Heart right ventricle (tissue), 16 donors: ENCODE data around the gene LIPT1. TPM values are rescaled to one million over a fixed set of nuclear protein-coding genes. Genes with fewer than 3 reads are reported as not detected.
"Not testable (repeated sequence)": the region's sequence is repeated elsewhere in the genome, so short reads cannot be mapped to it uniquely, and the experiment has no call there.

Experiments used
- ATAC-seq, 8 donors: fragments of 200-7000 bp; cut with Tn5 transposase; one replicate each; pipeline ENCODE4 v1.9.1; 2020; ENCODE audit warnings: mild to moderate bottlenecking in 8 of 8, moderate library complexity in 8 of 8, moderate number of reproducible peaks in 1 of 8
- DNase-seq, 2 donors: peaks; one replicate each; pipeline ENCODE4 v3.0.0-alpha.2; 2020
- H3K27ac ChIP-seq, 10 donors: fragments of 200-600 bp; sonication (generic) in 2 of 10; one replicate each; pipeline versions ENCODE4 v1.5.0 to v1.8.0; 2020 to 2022; ENCODE audit warnings: mild to moderate bottlenecking in 3 of 10
- H3K27me3 ChIP-seq, 7 donors: fragments of 200-600 bp; one replicate each; pipeline ENCODE4 v1.8.0; 2021 to 2022; ENCODE audit warnings: mild to moderate bottlenecking in 2 of 7
- H3K36me3 ChIP-seq, 9 donors: fragments of 200-600 bp; sonication (generic) in 1 of 9; one replicate each; pipeline versions ENCODE4 v1.5.0 to v1.8.0; 2020 to 2022; ENCODE audit warnings: mild to moderate bottlenecking in 2 of 9
- H3K4me1 ChIP-seq, 9 donors: fragments of 200-600 bp; sonication (generic) in 1 of 9; one replicate each; pipeline versions ENCODE4 v1.5.0 to v1.8.0; 2020 to 2022; ENCODE audit warnings: mild to moderate bottlenecking in 4 of 9
- H3K4me3 ChIP-seq, 10 donors: fragments of 200-600 bp; sonication (generic) in 2 of 10; one replicate each; pipeline versions ENCODE4 v1.5.0 to v1.8.0; 2020 to 2022; ENCODE audit warnings: mild to moderate bottlenecking in 7 of 10, moderate library complexity in 2 of 10
- H3K9me3 ChIP-seq, 11 donors: fragments of 200-600 bp in 10 of 11; sonication (generic) in 2 of 11; one replicate each; pipeline versions ENCODE4 v1.5.0 to v1.8.0; 2013 to 2022; ENCODE audit warnings: mild to moderate bottlenecking in 2 of 11, control low read depth in 1 of 11, moderate library complexity in 1 of 11
- CTCF ChIP-seq, 9 donors: fragments of 200-600 bp; sonication (generic) in 2 of 9; IDR thresholded peaks; one replicate each; pipeline versions ENCODE4 v1.5.0 to v1.8.0; 2021 to 2022; ENCODE audit warnings: antibody characterized with exemption in 9 of 9, mild to moderate bottlenecking in 5 of 9, moderate library complexity in 1 of 9
- WGBS, 2 donors: extraction: QIAGEN DNeasy Blood & Tissue Kit; methylation state at CpG; one replicate each; pipeline ENCODE4 v1.1.7; 2013; ENCODE audit warnings: inconsistent platforms in 1 of 2; 5-methylcytosine and 5-hydroxymethylcytosine counted together
- intact Hi-C, 10 donors: fragments of 100-400 bp; cut with DNase I; formaldehyde crosslinking; loops; one replicate each; pipeline versions ENCODE4 v1.11.1 to v1.14.2; 2022
- polyA plus RNA-seq, 2 donors: library from polyadenylated mRNA; stranded (reverse); fragments of 200-250 nt; gene quantifications; one replicate each; pipeline ENCODE4 v1.2.3, GENCODE V29; 2013
- total RNA-seq, 10 donors: library from RNA; stranded (reverse); fragmentation: NEBNext Ultra II Directional in 3 of 10; extraction: Animal tissue kit (Norgen Biotek cat#: 25700) in 3 of 10; gene quantifications; one replicate each; pipeline versions ENCODE4 v1.2.1 to v1.2.4, GENCODE V29; 2021 to 2023
- donor health status: Arrhythmogenic right ventricular cardiomyopathy.
- donor health status: ischemic (EF 13 %, LVEDD 7.1; RV severe dilation, severe dysfunction).
- donor health status: healthy with polysubstance abuse.
- donor health status: DM: no; HTN: yes; CAD: no.
- donor health status: DM: no; HTN: no; CAD: no.
- donor health status: ischemic (EF 25% LVEDD 6.9; RV normal size, moderate dysfunction).
- donor health status: ischemic (EF 25% LVEDD 5.7; RV mildly dilated, moderate dysfunction).
- donor health status: healthy.
- donor health status: DM: yes; HTN: yes; CAD: no.
- donor health status: Ischemic cardiomyopathy.
- donor health status: ischemic (EF 35%, LVEDD 5.7; RV mildly dilated, moderate dysfunction).
- donor health status: nonischemic (EF 11% LVEDD 7.7; RV severe dilation, severe dysfunction).
- donor health status: DM: yes; HTN: yes; CAD: no.
- donor health status: PGD.
- donor health status: ischemic (EF 29% LVEDD 5.4; RV normal size, mild dysfunction).
- donor health status: nonischemic (EF 23%, LVEDD 6.1; RV moderate dilation, normal function).

LIPT1 gene
- total and polyA plus RNA-seq, 12 donors = 4.2 to 18.5 (median 7.6) TPM

GRCh38 chr2:99187011-99187410 is 32.2 kb downstream of the LIPT1 start:
- intact Hi-C loops = loop anchor here in 3 of 10 donors (5.0 to 10.0 kb wide), 2 partner anchors 148 to 1115 kb away; partner anchors contain the start of genes EIF5B (in 2 of the 3) and TXNDC9 (in 2 of the 3)
- Histone ChIP-seq H3K27ac (no peak overlapping the region), H3K9me3 (no peaks in the 10 kb centered on the region), H3K4me1 (peaks cover 1 to 20% (median 14%) of the 10 kb centered on the region in 9 donors), H3K27me3 (no peaks in the 10 kb centered on the region), H3K4me3 (no peak overlapping the region), H3K36me3 (peaks cover 0 to 61% (median 19%) of the 10 kb centered on the region in 9 donors)
- no peak for DNase-seq
- ATAC-seq = no peak
- no peak for TF ChIP-seq CTCF (IDR thresholded peaks at IDR 0.05)

- no peak for TF ChIP-seq CTCF (IDR thresholded peaks at IDR 0.05)
- Histone ChIP-seq H3K27ac (no peak overlapping the region), H3K4me3 (no peak overlapping the region), H3K9me3 (peaks cover 0 to 3% (median 0%) of the 10 kb centered on the region in 11 donors), H3K36me3 (peaks cover 0 to 74% (median 33%) of the 10 kb centered on the region in 9 donors), H3K27me3 (no peaks in the 10 kb centered on the region), H3K4me1 (peaks cover 0 to 8% (median under 1%) of the 10 kb centered on the region in 9 donors)
- ATAC-seq = no peak
- intact Hi-C loops = loop anchor here in 3 of 10 donors (5.0 to 10.0 kb wide), 2 partner anchors 146 to 1116 kb away; partner anchors contain the start of genes EIF5B (in 2 of the 3) and TXNDC9 (in 2 of the 3)
- 96% methylated on average over 3 of the region's 3 CpGs for WGBS, 2 donors
- DNase-seq = no peak
Measured at GRCh38 chr2:99188357-99188756, 33.6 kb downstream of the LIPT1 start.

GRCh38 chr2:99190548-99190947 is 35.8 kb downstream of the LIPT1 start:
- H3K4me3 ChIP-seq = no peak overlapping the region
- H3K9me3 ChIP-seq = peaks cover 0 to 3% (median 0%) of the 10 kb centered on the region in 11 donors
- no peaks in the 10 kb centered on the region for H3K27me3 ChIP-seq
- H3K36me3 ChIP-seq = peaks cover 0 to 95% (median 43%) of the 10 kb centered on the region in 9 donors
- 83 to 96% methylated on average over 1 of the region's 1 CpG for WGBS, 2 donors
- H3K27ac ChIP-seq = no peak overlapping the region
- TF ChIP-seq CTCF (IDR thresholded peaks at IDR 0.05) = no peak
- no peak for DNase-seq
- intact Hi-C loops = no loop called here
- ATAC-seq = no peak
- peaks cover 0 to 2% (median 0%) of the 10 kb centered on the region in 9 donors for H3K4me1 ChIP-seq

GRCh38 chr2:99192364-99192763 is 37.6 kb downstream of the LIPT1 start:
- H3K27ac ChIP-seq, H3K9me3 ChIP-seq, H3K27me3 ChIP-seq, H3K4me3 ChIP-seq, H3K4me1 ChIP-seq, ATAC-seq, intact Hi-C loops, DNase-seq: not testable (repeated sequence)
- WGBS, 2 donors = 97 to 98% methylated on average over 4 of the region's 4 CpGs
- peaks cover 0 to 99% (median 53%) of the 10 kb centered on the region in 9 donors for H3K36me3 ChIP-seq

GRCh38 chr2:99198103-99198841 is 43.5 kb downstream of the LIPT1 start:
- H3K4me1 ChIP-seq = no peaks in the 10 kb centered on the region
- no peaks in the 10 kb centered on the region for H3K27me3 ChIP-seq
- 80 to 84% methylated on average over 6 of the region's 6 CpGs for WGBS, 2 donors
- H3K36me3 ChIP-seq = peaks cover 0 to 64% (median 27%) of the 10 kb centered on the region in 9 donors
- no peak for TF ChIP-seq CTCF (IDR thresholded peaks at IDR 0.05)
- ATAC-seq (no peak), DNase-seq (no peak)
- no peak overlapping the region for H3K4me3 ChIP-seq
- no peaks in the 10 kb centered on the region for H3K9me3 ChIP-seq
- intact Hi-C loops = no loop called here
- no peak overlapping the region for H3K27ac ChIP-seq
